OCI-LY3 (cell line): Measurements from ENCODE around the gene PTPRN2.
"Not testable (repeated sequence)": the region's sequence is repeated elsewhere in the genome, so short reads cannot be mapped to it uniquely, and the experiment has no call there.

ENCODE experiments used
- CTCF ChIP-seq: fragments of 200-600, 300-600 bp; sonication (generic); IDR thresholded peaks from 2 replicates; pipeline ENCODE4 v1.5.1; 2014; ENCODE audit warnings: antibody characterized with exemption, low read length, low read depth
- EZH2phosphoT487 ChIP-seq: fragments of 200-600 bp; shearing (Covaris generic); IDR thresholded peaks from 2 replicates; pipeline ENCODE4 v1.6.1; 2018; ENCODE audit warnings: antibody characterized with exemption, mixed run types, low read depth

GRCh38 chr7:157847756-157848487 lies 739.7 kb downstream of the PTPRN2 start:
- TF ChIP-seq CTCF, EZH2phosphoT487: not testable (repeated sequence)
